Muscle layer of duodenum (tissue), 2 donors: ENCODE measurements around the gene TMOD1.
"Not testable (repeated sequence)": the region's sequence is repeated elsewhere in the genome, so short reads cannot be mapped to it uniquely, and the experiment has no call there.

Experiments used
- H3K27ac ChIP-seq: one replicate; pipeline ENCODE4 v1.7.0; 2013; ENCODE audit warnings: mild to moderate bottlenecking, low read length
- H3K27me3 ChIP-seq: one replicate; pipeline ENCODE4 v1.7.0; 2013; ENCODE audit warnings: low read depth, mild to moderate bottlenecking, control low read depth, low read length
- H3K36me3 ChIP-seq, 2 donors: one replicate each; pipeline ENCODE4 v1.7.0; 2013; ENCODE audit warnings: low read length in 2 of 2, control low read depth in 1 of 2, mild to moderate bottlenecking in 1 of 2; ENCODE audit not compliant: insufficient read depth in 2 of 2, control insufficient read depth in 1 of 2
- H3K4me1 ChIP-seq, 2 donors: one replicate each; pipeline ENCODE4 v1.7.0; 2013; ENCODE audit warnings: low read length in 2 of 2, mild to moderate bottlenecking in 2 of 2, control low read depth in 1 of 2, moderate library complexity in 1 of 2; ENCODE audit not compliant: insufficient read depth in 2 of 2, control insufficient read depth in 1 of 2
- H3K4me3 ChIP-seq, 2 donors: one replicate each; pipeline ENCODE4 v1.7.0; 2013; ENCODE audit warnings: low read length in 2 of 2, low read depth in 1 of 2, mild to moderate bottlenecking in 1 of 2
- H3K9me3 ChIP-seq, 2 donors: one replicate each; pipeline ENCODE4 v1.7.0; 2013; ENCODE audit warnings: low read length in 2 of 2, control low read depth in 1 of 2, mild to moderate bottlenecking in 1 of 2; ENCODE audit not compliant: control insufficient read depth in 1 of 2
- donor health status: healthy.

TMOD1 gene

DNA sequence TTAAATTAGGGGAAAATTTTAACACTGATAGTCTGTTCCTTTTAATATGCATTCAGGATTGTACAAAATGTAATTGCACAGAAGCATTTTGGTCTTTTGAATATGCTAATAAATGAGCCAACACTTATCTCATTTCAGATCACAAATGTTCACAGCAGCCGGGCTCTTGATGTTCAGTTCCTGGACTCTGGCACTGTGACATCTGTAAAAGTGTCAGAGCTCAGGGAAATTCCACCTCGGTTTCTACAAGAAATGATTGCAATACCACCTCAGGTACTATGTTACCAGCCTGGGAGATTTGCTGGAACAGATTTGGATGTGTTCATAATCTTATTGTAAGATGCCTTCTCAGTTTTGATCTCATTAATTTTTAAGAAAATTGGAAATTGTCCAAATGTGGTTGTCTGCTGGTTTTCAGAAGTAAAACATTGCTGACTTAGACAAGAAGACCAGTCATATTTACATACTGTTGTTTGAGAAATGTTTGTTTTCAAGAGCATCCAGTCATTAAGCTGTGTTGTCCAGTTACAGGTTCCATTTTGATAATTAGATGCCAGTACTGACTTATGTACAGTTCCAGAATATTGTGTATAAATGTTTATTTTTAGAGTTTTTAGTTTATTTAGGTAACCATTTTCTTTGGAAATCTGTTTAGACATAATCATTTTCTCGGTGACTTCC, 23.0 kb upstream of the TMOD1 start:
- Histone ChIP-seq H3K9me3 (no peaks in the 10 kb centered on the region), H3K36me3 (peaks cover 7 to 26% of the 10 kb centered on the region in 2 donors), H3K4me1 (no peaks in the 10 kb centered on the region), H3K27me3 (no peaks in the 10 kb centered on the region), H3K27ac (no peak overlapping the region), H3K4me3 (no peak overlapping the region)

DNA sequence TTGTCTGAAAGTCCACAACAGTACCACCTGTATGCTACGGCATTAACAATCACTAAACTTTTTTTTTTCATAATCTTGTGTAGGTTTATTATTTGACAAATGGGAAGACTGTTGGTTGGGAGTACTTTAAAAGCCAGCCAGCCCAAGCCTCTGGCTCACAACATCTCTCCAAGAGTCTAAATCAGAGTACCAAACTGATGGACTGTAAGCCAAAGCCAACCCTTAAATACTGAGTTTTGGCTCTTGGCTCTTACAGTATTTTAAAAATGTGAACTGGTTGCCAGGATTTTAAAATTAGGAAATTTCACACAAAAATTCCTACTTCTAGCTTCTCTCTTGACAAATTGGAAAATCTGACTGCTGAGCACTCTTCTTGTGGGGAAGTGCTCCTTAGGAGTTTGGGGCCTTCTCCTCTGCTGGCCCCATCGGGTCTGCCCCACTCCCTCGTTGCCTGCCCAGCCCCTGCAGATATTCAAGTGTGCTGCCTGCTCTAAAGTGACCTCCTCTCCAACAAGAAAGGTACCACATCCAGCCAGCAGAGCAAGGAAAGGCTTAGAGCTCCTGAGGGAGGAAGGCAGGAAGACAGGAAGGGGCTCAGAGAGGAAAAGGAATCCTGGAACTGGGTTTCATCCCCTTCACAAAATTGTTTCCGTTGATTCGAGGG, 21.8 kb upstream of the TMOD1 start:
- H3K27ac ChIP-seq, result no peak overlapping the region
- H3K9me3 ChIP-seq, result no peaks in the 10 kb centered on the region
- H3K4me1 ChIP-seq, result peaks cover 0 to 4% of the 10 kb centered on the region in 2 donors
- H3K27me3 ChIP-seq, result no peaks in the 10 kb centered on the region
- H3K36me3 ChIP-seq, result peaks cover 7 to 14% of the 10 kb centered on the region in 2 donors
- H3K4me3 ChIP-seq, result no peak overlapping the region

DNA sequence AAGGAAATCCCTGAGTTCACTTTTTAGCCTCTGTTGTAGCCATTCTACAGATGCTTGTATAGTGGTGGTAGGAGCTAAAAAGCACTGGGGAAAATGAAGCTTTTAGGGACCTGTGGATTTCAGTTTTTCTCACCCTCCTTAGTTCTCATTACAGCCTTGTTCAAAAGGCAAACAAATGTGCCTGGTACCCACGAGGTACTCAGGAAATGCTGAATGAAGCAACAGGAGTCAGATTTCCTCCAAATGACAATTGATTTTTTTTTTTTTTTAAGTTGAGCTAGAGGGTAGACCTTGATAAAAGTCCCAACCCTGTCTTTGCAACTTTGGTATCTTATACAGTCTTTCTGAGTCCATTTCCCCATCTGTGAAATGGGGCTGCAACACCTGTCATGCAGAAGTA, 21.3 kb upstream of the TMOD1 start:
- Histone ChIP-seq H3K27me3 (no peaks in the 10 kb centered on the region), H3K27ac (no peak overlapping the region), H3K36me3 (peaks cover 7 to 9% of the 10 kb centered on the region in 2 donors), H3K4me3 (no peak overlapping the region), H3K4me1 (peaks cover 0 to 4% of the 10 kb centered on the region in 2 donors), H3K9me3 (no peaks in the 10 kb centered on the region)

DNA sequence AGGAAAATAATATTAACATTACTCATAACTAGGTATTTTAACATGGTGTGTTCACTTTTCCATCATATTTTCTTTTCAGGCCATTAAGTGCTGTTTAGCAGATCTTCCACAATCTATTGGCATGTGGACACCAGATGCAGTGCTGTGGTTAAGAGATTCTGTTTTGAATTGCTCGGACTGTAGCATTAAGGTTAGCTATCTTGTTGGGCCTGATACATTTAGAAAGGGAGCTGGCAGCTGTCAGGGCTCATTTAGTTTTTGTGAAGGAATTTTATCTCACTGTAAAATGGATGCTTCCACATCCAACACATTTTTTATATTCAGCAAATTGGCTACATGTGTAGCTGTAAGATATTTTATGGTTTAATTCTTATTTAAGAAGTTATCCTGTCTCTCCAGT, 20.7 kb upstream of the TMOD1 start:
- Histone ChIP-seq H3K27ac (no peak overlapping the region), H3K36me3 (peaks cover 7% of the 10 kb centered on the region in 2 donors), H3K27me3 (no peaks in the 10 kb centered on the region), H3K4me3 (no peak overlapping the region), H3K4me1 (peaks cover 0 to 4% of the 10 kb centered on the region in 2 donors), H3K9me3 (no peaks in the 10 kb centered on the region)

DNA sequence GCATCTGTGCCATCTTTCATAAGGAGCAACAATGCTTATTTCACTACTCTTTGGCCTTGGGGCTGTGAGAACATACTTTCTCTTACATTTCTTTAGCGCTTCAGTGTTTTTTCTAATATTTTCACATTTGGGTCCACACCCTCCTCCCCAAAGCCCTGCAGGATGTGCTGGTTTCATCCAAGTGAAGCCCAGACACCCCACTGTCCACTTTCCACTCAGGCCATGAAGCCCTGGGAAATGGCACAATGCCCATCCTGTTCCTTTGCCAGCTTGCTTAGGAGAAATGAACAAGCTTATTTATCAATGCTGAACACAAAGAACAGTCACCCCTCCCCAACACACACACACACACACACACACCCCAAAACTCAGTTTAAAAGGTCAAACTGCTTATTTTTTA, 17.3 kb upstream of the TMOD1 start:
- peaks cover 19 to 28% of the 10 kb centered on the region in 2 donors for H3K36me3 ChIP-seq

DNA sequence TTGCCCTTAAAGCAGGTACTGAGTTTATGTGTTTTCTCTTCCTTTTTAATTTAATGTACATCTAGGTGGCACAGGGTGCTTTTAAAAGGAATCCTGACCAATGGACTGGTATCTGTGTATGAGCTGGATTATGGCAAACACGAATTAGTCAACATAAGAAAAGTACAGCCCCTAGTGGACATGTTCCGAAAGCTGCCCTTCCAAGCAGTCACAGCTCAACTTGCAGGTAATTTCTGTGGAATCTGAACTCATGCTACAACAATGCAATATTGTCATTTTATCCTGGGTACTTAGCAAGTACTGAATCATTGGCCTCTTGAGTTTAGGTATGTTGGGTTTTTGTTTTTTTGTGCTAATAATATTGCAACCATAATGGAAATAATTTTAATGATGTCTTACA, 14.4 kb upstream of the TMOD1 start:
- Histone ChIP-seq H3K27ac (no peak overlapping the region), H3K4me3 (no peak overlapping the region), H3K36me3 (peaks cover 19 to 28% of the 10 kb centered on the region in 2 donors), H3K9me3 (no peaks in the 10 kb centered on the region), H3K4me1 (peaks cover 4 to 8% of the 10 kb centered on the region in 2 donors), H3K27me3 (no peaks in the 10 kb centered on the region)

More for the DNA sequence above, 17.3 kb upstream of the TMOD1 start:
- Histone ChIP-seq H3K9me3 (no peaks in the 10 kb centered on the region), H3K4me3 (no peak overlapping the region), H3K4me1 (peaks cover 0 to 4% of the 10 kb centered on the region in 2 donors), H3K27ac (no peak overlapping the region), H3K27me3 (no peaks in the 10 kb centered on the region)

DNA sequence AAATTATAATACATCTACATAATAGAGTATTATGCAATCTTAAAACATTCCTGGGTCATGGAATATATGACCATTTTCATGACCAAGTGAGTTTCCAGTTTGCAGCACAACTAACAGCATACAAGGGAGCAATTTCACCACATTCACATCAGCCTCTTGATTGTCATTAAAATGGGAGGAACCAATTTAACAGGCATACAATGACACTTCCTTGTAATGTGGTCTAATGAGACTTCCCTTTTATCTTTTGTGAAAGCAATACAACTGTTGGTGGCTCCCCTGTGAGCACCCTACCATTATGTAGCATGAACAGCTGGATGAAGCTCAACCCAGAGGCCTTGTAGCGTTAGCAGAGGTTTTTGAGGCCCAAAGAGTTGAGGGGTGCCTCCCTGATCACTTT, 13.6 kb upstream of the TMOD1 start:
- H3K4me3 ChIP-seq, result no peak overlapping the region

DNA sequence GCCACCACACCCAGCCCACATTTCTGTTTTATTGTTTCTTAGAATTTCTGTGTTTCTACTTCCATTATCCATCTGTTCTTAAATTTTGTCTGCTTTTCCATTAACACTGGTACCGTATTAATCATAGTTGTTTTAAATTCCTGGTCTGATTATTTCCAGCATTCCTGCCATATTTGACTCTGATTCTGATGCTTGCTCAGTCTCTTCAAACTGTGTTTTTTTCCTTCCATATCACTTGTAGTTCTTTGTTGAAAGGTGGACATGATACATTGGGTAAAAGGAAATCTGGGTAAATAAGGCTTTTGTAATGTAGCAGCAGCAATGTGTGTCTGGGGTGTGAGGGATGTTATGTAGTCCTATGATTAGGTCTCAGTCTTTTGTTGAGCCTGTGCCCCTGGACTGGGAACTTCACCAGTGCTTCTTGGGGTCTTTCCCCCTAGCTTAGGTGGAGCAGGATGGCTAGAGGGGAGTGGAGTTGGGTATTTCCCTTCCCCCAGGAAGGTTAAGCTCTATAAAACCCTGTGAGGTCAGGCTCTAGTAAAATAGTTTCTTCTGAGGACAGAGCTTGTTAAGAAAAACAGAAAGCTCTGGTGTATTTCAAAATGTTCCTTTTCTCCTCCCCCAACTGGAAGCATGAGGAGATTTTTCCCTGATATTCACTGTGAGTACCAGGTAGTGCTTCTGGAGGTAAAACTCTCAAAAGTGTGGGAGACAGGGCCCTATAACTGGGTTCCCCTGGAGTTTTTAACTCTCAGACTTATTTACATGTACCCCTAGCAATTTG, 10.1 kb upstream of the TMOD1 start:
- H3K4me3 ChIP-seq, result no peak overlapping the region
- no peaks in the 10 kb centered on the region for H3K9me3 ChIP-seq
- peaks cover 0 to 8% of the 10 kb centered on the region in 2 donors for H3K4me1 ChIP-seq
- H3K27me3 ChIP-seq, result no peaks in the 10 kb centered on the region
- H3K27ac ChIP-seq, result peak overlapping the region; percentile 13
- peaks cover 14 to 19% of the 10 kb centered on the region in 2 donors for H3K36me3 ChIP-seq

More for the DNA sequence above, 13.6 kb upstream of the TMOD1 start:
- peaks cover 15 to 25% of the 10 kb centered on the region in 2 donors for H3K36me3 ChIP-seq
- peaks cover 4 to 8% of the 10 kb centered on the region in 2 donors for H3K4me1 ChIP-seq
- H3K9me3 ChIP-seq, result no peaks in the 10 kb centered on the region
- no peaks in the 10 kb centered on the region for H3K27me3 ChIP-seq
- H3K27ac ChIP-seq, result no peak overlapping the region

DNA sequence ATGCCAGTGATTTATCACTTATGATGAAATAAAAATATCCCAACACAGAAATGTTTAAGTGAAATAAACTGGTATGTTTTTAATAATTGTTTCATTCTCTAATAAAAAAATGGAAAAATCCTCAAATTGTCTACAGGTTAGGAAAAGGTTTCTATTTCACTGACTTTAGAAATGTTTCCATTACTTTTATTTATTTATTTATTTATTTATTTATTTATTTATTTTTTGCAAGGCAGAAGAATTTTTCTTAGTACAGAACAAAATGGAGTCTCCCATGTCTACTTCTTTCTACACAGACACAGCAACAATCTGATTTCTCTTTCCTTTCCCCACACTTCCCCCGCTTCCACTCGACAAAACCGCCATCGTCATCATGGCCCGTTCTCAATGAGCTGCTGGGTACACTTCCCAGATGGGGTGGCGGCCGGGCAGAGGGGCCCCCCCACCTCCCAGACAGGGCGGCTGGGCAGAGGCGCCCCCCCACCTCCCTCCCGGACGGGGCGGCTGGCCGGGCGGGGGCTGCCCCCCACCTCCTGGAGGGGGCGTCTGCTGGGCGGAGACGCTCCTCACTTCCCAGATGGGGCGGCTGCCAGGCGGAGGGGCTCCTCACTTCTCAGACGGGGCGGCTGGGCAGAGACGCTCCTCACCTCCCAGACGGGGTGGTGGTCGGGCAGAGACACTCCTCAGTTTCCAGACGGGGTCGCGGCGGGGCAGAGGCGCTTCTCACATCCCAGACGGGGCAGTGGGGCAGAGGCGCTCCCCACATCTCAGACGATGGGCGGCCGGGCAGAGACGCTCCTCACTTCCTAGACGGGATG, 3.7 kb upstream of the TMOD1 start:
- not testable (repeated sequence) for H3K27ac ChIP-seq, H3K4me3 ChIP-seq, H3K27me3 ChIP-seq, H3K36me3 ChIP-seq, H3K4me1 ChIP-seq, H3K9me3 ChIP-seq

DNA sequence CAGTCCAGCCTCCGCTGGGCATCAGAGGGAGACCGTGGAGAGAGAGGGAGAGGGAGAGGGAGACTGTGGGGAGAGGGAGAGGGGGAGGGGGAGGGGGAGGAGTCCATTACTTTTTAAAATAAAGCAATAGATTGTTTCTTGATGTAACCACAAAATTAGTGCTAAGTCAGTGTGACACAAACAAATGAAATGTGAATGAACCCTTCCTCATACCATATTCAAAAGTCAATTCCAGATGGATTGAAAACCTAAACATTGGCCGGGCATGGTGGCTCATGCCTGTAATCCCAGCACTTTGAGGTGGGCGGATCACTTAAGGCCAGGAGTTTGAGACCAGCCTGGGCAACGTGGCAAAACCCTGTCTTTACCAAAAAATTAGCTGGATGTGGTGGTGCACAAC, 2.6 kb upstream of the TMOD1 start:
- peaks cover 5 to 10% of the 10 kb centered on the region in 2 donors for H3K4me1 ChIP-seq
- not testable (repeated sequence) for H3K27ac ChIP-seq, H3K4me3 ChIP-seq, H3K9me3 ChIP-seq, H3K27me3 ChIP-seq, H3K36me3 ChIP-seq

DNA sequence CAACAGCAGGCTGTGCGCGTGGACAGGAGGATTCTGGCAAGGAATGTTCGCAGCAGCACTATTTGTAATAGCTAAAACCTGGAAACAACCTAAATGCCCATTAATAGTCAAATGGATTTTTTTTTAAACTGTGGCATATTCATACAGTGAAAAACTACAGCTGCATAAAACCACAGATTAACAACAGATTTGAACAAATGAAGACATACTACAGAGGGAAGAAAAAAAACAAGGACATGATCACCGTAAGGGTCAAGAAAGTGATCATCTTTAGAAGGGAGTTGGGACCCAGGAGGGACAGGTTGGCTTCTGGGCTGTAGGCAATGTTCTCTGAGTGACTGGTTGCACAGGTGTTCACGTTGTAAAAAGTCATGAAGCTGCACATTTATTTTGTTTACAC, 1.2 kb upstream of the TMOD1 start:
- H3K4me3 ChIP-seq, result no peak overlapping the region
- H3K36me3 ChIP-seq, result peaks cover 0 to 4% of the 10 kb centered on the region in 2 donors
- no peak overlapping the region for H3K27ac ChIP-seq
- peaks cover 9 to 16% of the 10 kb centered on the region in 2 donors for H3K4me1 ChIP-seq
- H3K9me3 ChIP-seq, result no peaks in the 10 kb centered on the region
- H3K27me3 ChIP-seq, result peaks cover 5% of the 10 kb centered on the region
